ENCODE results near the gene FAM3B.

GRCh38 chr21:41345934-41346685 lies 29.5 kb downstream of the FAM3B start:
- TF ChIP-seq YY1 (IDR thresholded peaks at IDR 0.05; ENCODE audit: insufficient read depth, insufficient read length) (no peak), ZNF274 (IDR thresholded peaks at IDR 0.05; ENCODE audit: low read depth, low read length) (no peak), SUZ12 (IDR thresholded peaks at IDR 0.05; ENCODE audit: extremely low read depth, insufficient read depth, insufficient read length) (no peak)

Data from NT2/D1 (cell line).